Measurements from ENCODE around the gene CR2. TPM values are rescaled to one million over a fixed set of nuclear protein-coding genes. Genes with fewer than 3 reads are reported as not detected.
"Not testable (repeated sequence)": the region's sequence is repeated elsewhere in the genome, so short reads cannot be mapped to it uniquely, and the experiment has no call there.

The CR2 gene
- total and polyA plus RNA-seq, 2 of the 4 experiments (the other 2 are of a cell fraction): not detected

DNA sequence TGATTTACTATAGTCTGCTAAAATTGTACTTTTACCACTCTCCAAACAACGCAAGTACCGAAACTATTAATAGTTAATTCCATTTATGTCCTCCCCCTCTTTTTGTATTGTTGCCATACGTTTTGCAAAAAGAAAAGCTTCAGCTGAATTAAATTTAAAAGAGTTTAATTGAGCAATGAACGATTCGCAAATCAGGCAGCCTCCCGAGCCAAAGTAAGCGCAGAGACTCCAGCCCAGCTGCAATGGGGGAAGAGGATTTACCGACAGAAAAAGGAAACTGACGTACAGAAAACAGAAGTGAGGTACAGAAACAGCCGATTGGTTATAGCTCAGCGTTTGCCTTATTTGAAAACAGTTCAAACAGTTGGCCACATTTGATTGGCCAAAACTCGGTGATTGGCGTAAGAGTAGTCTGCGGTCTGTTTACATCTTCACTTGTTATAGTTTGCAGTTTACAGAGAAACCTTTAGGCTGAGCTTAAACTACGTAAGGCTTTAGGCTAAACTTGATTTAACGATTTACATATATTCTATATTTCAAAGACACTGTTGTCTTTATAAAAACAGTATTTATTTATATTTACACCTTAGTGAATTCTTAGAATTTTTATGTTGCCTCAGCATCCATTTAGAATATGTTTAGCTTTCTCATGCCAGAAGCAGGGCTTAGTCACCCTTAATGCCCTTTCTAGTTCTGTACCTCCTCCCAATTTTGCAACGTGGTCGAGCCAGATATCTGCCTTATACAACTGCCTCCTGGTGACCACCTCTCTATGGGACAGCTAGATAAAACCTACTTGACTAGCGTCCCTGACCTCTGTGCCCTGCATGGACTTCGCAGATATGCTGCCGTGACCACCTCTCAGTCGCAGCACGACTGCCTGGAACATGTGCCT is 65.6 kb downstream of the CR2 start:
- no peak overlapping the region for H2AFZ ChIP-seq (replicated peaks; ENCODE audit: low read length, poor library complexity)
- H3K56ac ChIP-seq (ENCODE audit: extremely low read depth, insufficient read depth, low read length): no peak overlapping the region
- ChIA-PET POLR2A (ENCODE audit: unreplicated experiment) (no interaction called here), CTCF (no interaction called here)
- no peak overlapping the region for H3K4me2 ChIP-seq (ENCODE audit: low read depth, low read length)
- WGBS, 2 experiments (ENCODE audit: extremely low coverage in 2 of 2, insufficient read length in 1 of 2): 79% methylated on average over 5 of the region's 23 CpGs; no CpG with 5 or more reads in 1 of the 2 experiments
- dilution Hi-C loops (cut with HindIII; ENCODE audit: low sequenced_read_pairs, unreplicated experiment): no loop called here
- in situ Hi-C loops (cut with MboI; ENCODE audit: low sequenced_read_pairs): no loop called here
- H3K9me1 ChIP-seq (ENCODE audit: insufficient read depth, low read length): no peaks in the 10 kb centered on the region
- no peak overlapping the region for H4K91ac ChIP-seq (ENCODE audit: insufficient read depth, low read depth, low read length)
- no peaks in the 10 kb centered on the region for H3K27me3 ChIP-seq (ENCODE audit: control insufficient read depth, insufficient read depth, low read length)
- no peak overlapping the region for H2AK5ac ChIP-seq (ENCODE audit: low read depth, low read length)
- H2BK5ac ChIP-seq (ENCODE audit: low read depth, low read length, poor library complexity, severe bottlenecking): no peak overlapping the region
- H3K18ac ChIP-seq (ENCODE audit: low read depth, low read length): no peak overlapping the region
- intact Hi-C loops (cut with micrococcal nuclease): no loop called here
- H3K4me3 ChIP-seq (ENCODE audit: insufficient read depth, low read depth, low read length): no peak overlapping the region
- no peak overlapping the region for H2BK20ac ChIP-seq (ENCODE audit: low read depth, low read length)
- no peak overlapping the region for H3K27ac ChIP-seq (ENCODE audit: insufficient read depth, low read length)
- no TSS peak for BruUV-seq (replicated peaks)
- no peaks in the 10 kb centered on the region for H3K4me1 ChIP-seq (ENCODE audit: control insufficient read depth, insufficient read depth, low read length)
- no peak overlapping the region for H2BK15ac ChIP-seq (ENCODE audit: low read depth, low read length)
- H4K5ac ChIP-seq (ENCODE audit: low read depth, low read length): no peak overlapping the region
- DNase-seq (no peak), ATAC-seq (ENCODE audit: low read depth) (no peak)
- no peak overlapping the region for H3K23ac ChIP-seq (ENCODE audit: low read depth, low read length)
- H3K4ac ChIP-seq (ENCODE audit: low read depth, low read length): no peak overlapping the region
- TF ChIP-seq RAD21 (IDR thresholded peaks at IDR 0.05; ENCODE audit: low read length): no peak
- TF ChIP-seq, protein P1, sequence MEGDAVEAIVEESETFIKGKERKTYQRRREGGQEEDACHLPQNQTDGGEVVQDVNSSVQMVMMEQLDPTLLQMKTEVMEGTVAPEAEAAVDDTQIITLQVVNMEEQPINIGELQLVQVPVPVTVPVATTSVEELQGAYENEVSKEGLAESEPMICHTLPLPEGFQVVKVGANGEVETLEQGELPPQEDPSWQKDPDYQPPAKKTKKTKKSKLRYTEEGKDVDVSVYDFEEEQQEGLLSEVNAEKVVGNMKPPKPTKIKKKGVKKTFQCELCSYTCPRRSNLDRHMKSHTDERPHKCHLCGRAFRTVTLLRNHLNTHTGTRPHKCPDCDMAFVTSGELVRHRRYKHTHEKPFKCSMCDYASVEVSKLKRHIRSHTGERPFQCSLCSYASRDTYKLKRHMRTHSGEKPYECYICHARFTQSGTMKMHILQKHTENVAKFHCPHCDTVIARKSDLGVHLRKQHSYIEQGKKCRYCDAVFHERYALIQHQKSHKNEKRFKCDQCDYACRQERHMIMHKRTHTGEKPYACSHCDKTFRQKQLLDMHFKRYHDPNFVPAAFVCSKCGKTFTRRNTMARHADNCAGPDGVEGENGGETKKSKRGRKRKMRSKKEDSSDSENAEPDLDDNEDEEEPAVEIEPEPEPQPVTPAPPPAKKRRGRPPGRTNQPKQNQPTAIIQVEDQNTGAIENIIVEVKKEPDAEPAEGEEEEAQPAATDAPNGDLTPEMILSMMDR (conservative IDR thresholded peaks at IDR 0.05; ENCODE audit: low read depth, low read length): no peak
- no peak for TF ChIP-seq RFX5 (IDR thresholded peaks at IDR 0.05; ENCODE audit: low read depth, low read length)
- H2BK120ac ChIP-seq (ENCODE audit: low read depth, low read length): no peak overlapping the region
- no peak overlapping the region for H4K8ac ChIP-seq (ENCODE audit: low read depth in 2 of 2, low read length in 2 of 2)
- H3K14ac ChIP-seq (replicated peaks; ENCODE audit: low read depth, low read length): no peak overlapping the region
- no peak overlapping the region for H3K9ac ChIP-seq (ENCODE audit: low read depth, low read length)
- H2AK9ac ChIP-seq (replicated peaks; ENCODE audit: low read depth, low read length, poor library complexity): no peak overlapping the region
- no peaks in the 10 kb centered on the region for H3K36me3 ChIP-seq (ENCODE audit: control insufficient read depth, insufficient read depth, low read length)
- no peaks in the 10 kb centered on the region for H4K20me1 ChIP-seq (ENCODE audit: insufficient read depth, low read length)
- H3K9me3 ChIP-seq (ENCODE audit: control insufficient read depth, insufficient read depth, low read length): no peaks in the 10 kb centered on the region
- H3K79me1 ChIP-seq (ENCODE audit: low read depth in 1 of 2, low read length in 2 of 2): no peaks in the 10 kb centered on the region

DNA sequence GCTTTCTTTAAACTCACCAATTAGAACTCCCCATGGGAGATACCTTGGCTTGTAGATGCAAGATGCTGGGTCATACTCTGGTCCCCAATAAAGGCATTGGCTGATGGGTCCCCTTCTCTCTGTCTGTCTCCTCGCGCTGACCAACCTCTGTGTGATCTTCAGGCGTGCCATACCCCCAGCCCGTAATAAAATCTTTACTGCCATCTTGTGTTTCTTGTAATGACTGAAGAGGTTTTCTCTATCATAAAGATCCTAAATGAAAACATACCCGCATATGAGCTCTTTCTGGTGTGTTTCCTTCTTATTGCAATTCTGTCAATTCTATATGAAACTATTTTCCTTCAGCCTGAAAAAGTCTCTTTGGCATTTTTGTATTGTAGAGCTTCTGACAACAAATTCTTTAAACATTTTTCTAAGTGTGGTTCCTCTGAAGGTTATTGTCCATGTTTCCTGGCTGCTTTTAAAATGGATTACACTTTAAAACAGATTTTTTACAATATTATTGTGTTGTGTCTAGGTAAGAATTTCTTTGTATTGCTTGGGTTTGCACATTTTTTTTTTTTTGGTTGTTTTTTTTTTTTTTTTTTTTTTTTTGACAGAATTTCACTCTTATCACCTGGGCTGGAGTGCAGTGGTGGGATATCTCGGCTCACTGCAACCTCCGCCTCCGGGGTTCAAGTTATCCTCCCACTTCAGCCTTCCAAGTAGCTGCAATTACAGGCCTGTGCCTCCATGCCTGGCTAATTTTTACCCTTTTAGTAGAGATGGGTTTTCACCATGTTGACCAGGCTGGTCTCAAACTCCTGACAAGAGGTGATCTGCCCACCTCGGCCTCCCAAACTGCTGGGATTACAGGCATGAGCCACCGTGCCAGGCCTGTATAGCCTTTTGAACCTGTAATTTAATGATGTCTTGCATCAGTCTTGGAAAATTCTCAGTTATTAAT is 66.5 kb downstream of the CR2 start:
- H3K9ac ChIP-seq (ENCODE audit: low read depth, low read length); POLR2A ChIA-PET (ENCODE audit: unreplicated experiment); H2AFZ ChIP-seq (replicated peaks; ENCODE audit: low read length, poor library complexity); H3K56ac ChIP-seq (ENCODE audit: extremely low read depth, insufficient read depth, low read length); H3K27ac ChIP-seq (ENCODE audit: insufficient read depth, low read length); DNase-seq; H3K14ac ChIP-seq (replicated peaks; ENCODE audit: low read depth, low read length); H4K8ac ChIP-seq (ENCODE audit: low read depth in 2 of 2, low read length in 2 of 2); H2BK5ac ChIP-seq (ENCODE audit: low read depth, low read length, poor library complexity, severe bottlenecking); H4K91ac ChIP-seq (ENCODE audit: insufficient read depth, low read depth, low read length); H2AK9ac ChIP-seq (replicated peaks; ENCODE audit: low read depth, low read length, poor library complexity); H3K4me2 ChIP-seq (ENCODE audit: low read depth, low read length); H3K79me1 ChIP-seq (ENCODE audit: low read depth in 1 of 2, low read length in 2 of 2); H3K18ac ChIP-seq (ENCODE audit: low read depth, low read length); in situ Hi-C loops (cut with MboI; ENCODE audit: low sequenced_read_pairs); H2BK120ac ChIP-seq (ENCODE audit: low read depth, low read length); H3K23ac ChIP-seq (ENCODE audit: low read depth, low read length); H2BK20ac ChIP-seq (ENCODE audit: low read depth, low read length); H4K5ac ChIP-seq (ENCODE audit: low read depth, low read length); ATAC-seq (ENCODE audit: low read depth); H3K4me3 ChIP-seq (ENCODE audit: insufficient read depth, low read depth, low read length); H3K9me3 ChIP-seq (ENCODE audit: control insufficient read depth, insufficient read depth, low read length); dilution Hi-C loops (cut with HindIII; ENCODE audit: low sequenced_read_pairs, unreplicated experiment); intact Hi-C loops (cut with micrococcal nuclease); BruUV-seq (replicated peaks); CTCF ChIA-PET; H3K27me3 ChIP-seq (ENCODE audit: control insufficient read depth, insufficient read depth, low read length); H4K20me1 ChIP-seq (ENCODE audit: insufficient read depth, low read length); H2BK15ac ChIP-seq (ENCODE audit: low read depth, low read length); H3K4ac ChIP-seq (ENCODE audit: low read depth, low read length); H2AK5ac ChIP-seq (ENCODE audit: low read depth, low read length); H3K36me3 ChIP-seq (ENCODE audit: control insufficient read depth, insufficient read depth, low read length); H3K4me1 ChIP-seq (ENCODE audit: control insufficient read depth, insufficient read depth, low read length); H3K9me1 ChIP-seq (ENCODE audit: insufficient read depth, low read length): not testable (repeated sequence)
- no CpG with 5 or more reads among the region's 10 CpGs for WGBS, 2 experiments (ENCODE audit: extremely low coverage in 2 of 2, insufficient read length in 1 of 2)

Measured in IMR-90 (cell line).